ENCODE data around the gene TRAF3.

GRCh38 chr14:102889615-102890014 lies 112.4 kb downstream of the TRAF3 start:
- TF ChIP-seq, protein P1, sequence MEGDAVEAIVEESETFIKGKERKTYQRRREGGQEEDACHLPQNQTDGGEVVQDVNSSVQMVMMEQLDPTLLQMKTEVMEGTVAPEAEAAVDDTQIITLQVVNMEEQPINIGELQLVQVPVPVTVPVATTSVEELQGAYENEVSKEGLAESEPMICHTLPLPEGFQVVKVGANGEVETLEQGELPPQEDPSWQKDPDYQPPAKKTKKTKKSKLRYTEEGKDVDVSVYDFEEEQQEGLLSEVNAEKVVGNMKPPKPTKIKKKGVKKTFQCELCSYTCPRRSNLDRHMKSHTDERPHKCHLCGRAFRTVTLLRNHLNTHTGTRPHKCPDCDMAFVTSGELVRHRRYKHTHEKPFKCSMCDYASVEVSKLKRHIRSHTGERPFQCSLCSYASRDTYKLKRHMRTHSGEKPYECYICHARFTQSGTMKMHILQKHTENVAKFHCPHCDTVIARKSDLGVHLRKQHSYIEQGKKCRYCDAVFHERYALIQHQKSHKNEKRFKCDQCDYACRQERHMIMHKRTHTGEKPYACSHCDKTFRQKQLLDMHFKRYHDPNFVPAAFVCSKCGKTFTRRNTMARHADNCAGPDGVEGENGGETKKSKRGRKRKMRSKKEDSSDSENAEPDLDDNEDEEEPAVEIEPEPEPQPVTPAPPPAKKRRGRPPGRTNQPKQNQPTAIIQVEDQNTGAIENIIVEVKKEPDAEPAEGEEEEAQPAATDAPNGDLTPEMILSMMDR (conservative IDR thresholded peaks at IDR 0.05; ENCODE audit: low read depth, low read length) = no peak
- no peak for TF ChIP-seq EZH2 (IDR thresholded peaks at IDR 0.05; ENCODE audit: borderline replicate concordance, low read depth, low read length, poor library complexity, severe bottlenecking)

All from A673 (cell line).